HUES64 (cell line): ENCODE results near the gene MPHOSPH9.
"Not testable (repeated sequence)": the region's sequence is repeated elsewhere in the genome, so short reads cannot be mapped to it uniquely, and the experiment has no call there.

Experiments used
- H3K27ac ChIP-seq: 2 replicates; pipeline ENCODE4 v1.7.0; 2013; ENCODE audit warnings: low read depth, low read length, inconsistent platforms
- H3K27me3 ChIP-seq: 2 replicates; pipeline ENCODE4 v1.6.1; 2013; ENCODE audit warnings: mild to moderate bottlenecking, low read length; ENCODE audit not compliant: insufficient read depth
- H3K36me3 ChIP-seq: 2 replicates; pipeline ENCODE4 v1.6.1; 2013; ENCODE audit warnings: mild to moderate bottlenecking, low read length; ENCODE audit not compliant: insufficient read depth
- H3K4me1 ChIP-seq: 2 replicates; pipeline ENCODE4 v1.6.1; 2013; ENCODE audit warnings: mild to moderate bottlenecking, low read length, moderate library complexity; ENCODE audit not compliant: insufficient read depth
- H3K4me3 ChIP-seq: 2 replicates; pipeline ENCODE4 v1.5.1; 2013; ENCODE audit warnings: mild to moderate bottlenecking, low read length, moderate library complexity
- H3K9ac ChIP-seq: 2 replicates; pipeline ENCODE4 v1.6.1; 2013; ENCODE audit warnings: mild to moderate bottlenecking, low read depth, low read length
- H3K9me3 ChIP-seq: 2 replicates; pipeline ENCODE4 v1.6.1; 2013; ENCODE audit warnings: low read depth, low read length; ENCODE audit not compliant: insufficient read depth
- WGBS: fragments of 150-250, 120-280 bp; methylation state at CpG from one replicate; pipeline ENCODE4 v1.1.7; 2013; ENCODE audit warnings: missing lambda C conversion rate; 5-methylcytosine and 5-hydroxymethylcytosine counted together

MPHOSPH9 gene

DNA sequence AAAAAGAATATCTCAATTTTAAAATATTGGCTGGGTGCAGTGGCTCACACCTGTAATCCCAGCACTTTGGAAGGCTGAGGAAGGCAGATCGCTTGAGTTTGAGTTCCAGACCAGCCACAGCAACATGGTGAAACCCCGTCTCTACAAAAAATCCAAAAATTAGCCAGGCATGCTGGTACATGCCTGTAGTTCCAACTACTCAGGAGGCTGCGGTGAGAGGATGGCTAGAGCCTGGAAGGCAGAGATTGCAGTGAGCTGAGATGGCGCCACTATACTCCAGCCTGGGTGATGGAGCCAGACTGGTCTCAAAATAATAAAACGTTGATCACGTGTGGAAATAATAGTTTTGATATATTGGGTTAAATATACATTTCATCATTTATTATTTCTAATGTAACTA, 6.0 kb upstream of the MPHOSPH9 start:
- Histone ChIP-seq H3K27me3 (no peaks in the 10 kb centered on the region), H3K36me3 (peaks cover 24% of the 10 kb centered on the region), H3K27ac (no peak overlapping the region), H3K9ac (no peak overlapping the region), H3K4me1 (peaks cover 2% of the 10 kb centered on the region; the same call in 1 of the 2 replicates), H3K4me3 (no peak overlapping the region), H3K9me3 (no peaks in the 10 kb centered on the region)
- 95% methylated on average over 4 of the region's 6 CpGs for WGBS

DNA sequence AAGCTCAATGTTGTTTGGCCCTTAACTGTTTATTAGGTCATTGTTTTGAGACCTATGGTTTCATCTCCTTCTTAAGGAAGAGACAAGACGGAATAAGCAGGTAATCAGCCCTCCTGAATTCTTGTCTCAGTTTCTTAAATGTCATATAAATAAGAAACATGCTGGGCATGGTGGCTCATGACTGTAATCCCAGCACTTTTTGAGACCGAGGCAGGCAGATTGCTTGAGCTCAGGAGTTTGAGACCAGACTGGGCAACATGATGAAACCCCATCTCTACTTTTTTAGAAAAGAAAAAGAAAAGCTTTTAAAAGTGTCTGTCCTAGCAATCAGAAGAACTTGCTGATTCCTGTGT, 5.4 kb upstream of the MPHOSPH9 start:
- Histone ChIP-seq H3K36me3 (peaks cover 21% of the 10 kb centered on the region), H3K9ac (no peak overlapping the region), H3K27me3 (no peaks in the 10 kb centered on the region), H3K4me3 (no peak overlapping the region), H3K27ac (no peak overlapping the region), H3K4me1 (peaks cover 3% of the 10 kb centered on the region; the same call in 1 of the 2 replicates), H3K9me3 (no peaks in the 10 kb centered on the region)
- 100% methylated on average over 2 of the region's 2 CpGs for WGBS

DNA sequence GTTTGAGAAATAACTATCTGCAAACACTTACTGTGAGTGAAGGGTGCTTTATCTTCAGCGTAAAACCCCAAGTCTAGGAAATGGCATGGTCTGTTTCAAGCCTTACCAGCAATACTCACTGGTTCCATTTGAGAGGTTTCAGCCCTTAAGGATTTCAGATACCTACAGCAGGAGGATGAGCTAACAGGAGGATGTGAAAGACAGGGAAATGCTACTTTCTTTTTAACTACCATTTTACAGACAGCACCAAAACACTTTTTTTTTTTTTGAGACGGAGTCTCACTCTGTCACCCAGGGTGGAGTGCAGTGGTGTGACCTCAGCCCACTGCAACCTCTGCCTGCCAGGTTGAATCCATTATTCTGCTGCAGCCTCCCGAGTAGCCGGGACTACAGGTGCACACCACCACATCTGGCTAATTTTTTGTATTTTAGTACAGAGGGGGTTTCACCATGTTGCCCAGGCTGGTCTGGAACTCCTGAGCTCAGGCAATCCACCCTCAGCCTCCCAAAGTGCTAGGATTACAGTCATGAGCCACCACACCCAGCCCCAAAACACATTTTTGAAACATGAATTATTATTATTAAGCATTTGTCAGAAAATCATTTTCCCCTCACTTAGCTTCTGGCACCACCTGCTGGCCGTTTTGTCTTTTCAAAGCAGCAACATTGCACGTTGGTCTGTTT, 4.8 kb upstream of the MPHOSPH9 start:
- Histone ChIP-seq H3K9me3 (no peaks in the 10 kb centered on the region), H3K36me3 (peaks cover 18% of the 10 kb centered on the region), H3K27ac (no peak overlapping the region), H3K4me3 (no peak overlapping the region), H3K27me3 (no peaks in the 10 kb centered on the region), H3K9ac (no peak overlapping the region), H3K4me1 (peaks cover 3% of the 10 kb centered on the region; the same call in 1 of the 2 replicates)
- 67% methylated on average over 6 of the region's 6 CpGs for WGBS

GRCh38 chr12:123233505-123234308, 766 bp upstream of the MPHOSPH9 start:
- 12% methylated on average over 42 of the region's 42 CpGs for WGBS
- Histone ChIP-seq H3K36me3 (peaks cover 9% of the 10 kb centered on the region), H3K9ac (peak overlapping the region; percentile 74), H3K4me1 (peaks cover 7% of the 10 kb centered on the region), H3K27ac (peak overlapping the region; percentile 59; the same call in 1 of the 2 replicates), H3K27me3 (no peaks in the 10 kb centered on the region), H3K4me3 (peak overlapping the region; percentile 80), H3K9me3 (no peaks in the 10 kb centered on the region)

- H3K4me3 ChIP-seq: peak overlapping the region; percentile 80
- H3K27me3 ChIP-seq: no peaks in the 10 kb centered on the region
- peaks cover 16% of the 10 kb centered on the region for H3K36me3 ChIP-seq
- H3K4me1 ChIP-seq: peaks cover 7% of the 10 kb centered on the region
- under 1% methylated on average over 15 of the region's 15 CpGs for WGBS
- peak overlapping the region; percentile 81 for H3K27ac ChIP-seq
- peak overlapping the region; percentile 90 for H3K9ac ChIP-seq
- no peaks in the 10 kb centered on the region for H3K9me3 ChIP-seq
Measured at GRCh38 chr12:123232472-123232806, 502 bp downstream of the MPHOSPH9 start.

DNA sequence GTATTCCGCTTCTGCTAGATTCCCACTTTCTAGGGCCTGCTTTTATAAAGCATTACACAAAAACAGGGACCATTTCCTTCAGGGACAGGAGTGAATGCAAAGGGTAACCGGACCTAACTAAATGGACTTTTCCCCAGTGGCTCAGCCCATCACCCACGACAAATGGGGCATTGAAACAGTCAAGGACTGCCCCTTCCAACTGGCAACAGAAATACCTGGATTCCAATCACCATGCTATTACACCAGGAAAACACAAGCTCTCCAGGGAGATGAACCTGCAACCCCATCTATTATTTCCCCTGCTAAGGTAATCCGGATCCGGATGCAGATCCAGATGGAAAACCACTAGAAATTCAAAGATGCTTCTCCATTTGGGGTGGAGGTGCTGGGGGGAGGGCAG, 1.0 kb downstream of the MPHOSPH9 start:
- Histone ChIP-seq H3K36me3 (peaks cover 21% of the 10 kb centered on the region), H3K27me3 (no peaks in the 10 kb centered on the region), H3K9ac (peak overlapping the region; percentile 90), H3K4me1 (peaks cover 7% of the 10 kb centered on the region), H3K4me3 (peak overlapping the region; percentile 80), H3K9me3 (no peaks in the 10 kb centered on the region), H3K27ac (no peak overlapping the region)
- 40% methylated on average over 5 of the region's 5 CpGs for WGBS

DNA sequence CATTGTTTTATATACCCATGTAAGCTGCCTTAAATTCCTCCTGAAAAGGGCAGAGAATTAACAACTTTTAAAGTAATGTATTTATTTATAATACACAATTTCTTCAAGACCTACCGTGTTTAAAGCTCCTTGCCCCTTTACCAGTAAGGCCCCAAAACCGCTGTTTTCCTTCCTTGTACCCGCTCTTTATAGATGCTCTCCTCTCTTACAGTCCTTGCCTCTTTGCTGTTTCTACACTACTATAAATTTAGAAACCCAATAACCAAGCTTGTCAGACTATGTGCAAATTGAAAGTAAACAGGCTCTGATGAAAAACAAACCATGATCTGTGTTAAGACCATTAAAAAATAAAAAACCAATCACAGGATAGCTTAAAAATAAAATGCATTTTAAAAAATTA, 3.9 kb downstream of the MPHOSPH9 start:
- H3K27ac ChIP-seq: no peak overlapping the region
- H3K4me3 ChIP-seq: no peak overlapping the region
- no peak overlapping the region for H3K9ac ChIP-seq
- no peaks in the 10 kb centered on the region for H3K9me3 ChIP-seq
- WGBS: 93% methylated on average over 3 of the region's 3 CpGs
- no peaks in the 10 kb centered on the region for H3K27me3 ChIP-seq
- peaks cover 39% of the 10 kb centered on the region for H3K36me3 ChIP-seq
- H3K4me1 ChIP-seq: peaks cover 5% of the 10 kb centered on the region

GRCh38 chr12:123227581-123228258, 5.2 kb downstream of the MPHOSPH9 start:
- Histone ChIP-seq H3K27me3 (no peaks in the 10 kb centered on the region), H3K36me3 (peaks cover 49% of the 10 kb centered on the region), H3K4me1 (peaks cover 4% of the 10 kb centered on the region; the same call in 1 of the 2 replicates), H3K9me3 (no peaks in the 10 kb centered on the region), H3K4me3 (no peak overlapping the region), H3K9ac (no peak overlapping the region), H3K27ac (no peak overlapping the region)
- WGBS: 79% methylated on average over 5 of the region's 5 CpGs

DNA sequence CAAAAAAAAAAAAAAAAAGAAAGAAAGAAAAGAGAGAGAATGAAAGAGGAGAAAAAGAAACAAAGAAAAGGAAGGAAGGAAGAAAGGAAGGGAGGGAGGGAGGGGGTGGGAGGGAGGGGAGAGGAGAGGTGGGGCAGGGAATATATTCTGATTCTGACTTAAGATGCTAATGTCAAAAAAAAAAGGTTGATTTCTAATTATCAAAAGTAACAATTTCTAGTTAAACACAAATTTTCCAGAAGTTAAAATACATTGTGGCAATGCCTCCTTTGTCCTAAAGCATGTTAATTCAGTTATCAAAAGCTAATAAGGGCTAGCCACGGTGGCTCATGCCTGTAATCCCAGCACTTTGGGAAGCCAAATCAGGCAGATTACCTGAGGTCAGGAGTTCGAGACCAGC, 7.5 kb downstream of the MPHOSPH9 start:
- no peaks in the 10 kb centered on the region for H3K27me3 ChIP-seq
- H3K36me3 ChIP-seq: peaks cover 69% of the 10 kb centered on the region
- no peaks in the 10 kb centered on the region for H3K9me3 ChIP-seq
- H3K9ac ChIP-seq: no peak overlapping the region
- no peaks in the 10 kb centered on the region for H3K4me1 ChIP-seq
- no peak overlapping the region for H3K4me3 ChIP-seq
- no peak overlapping the region for H3K27ac ChIP-seq
- WGBS: 93% methylated on average over 2 of the region's 2 CpGs

DNA sequence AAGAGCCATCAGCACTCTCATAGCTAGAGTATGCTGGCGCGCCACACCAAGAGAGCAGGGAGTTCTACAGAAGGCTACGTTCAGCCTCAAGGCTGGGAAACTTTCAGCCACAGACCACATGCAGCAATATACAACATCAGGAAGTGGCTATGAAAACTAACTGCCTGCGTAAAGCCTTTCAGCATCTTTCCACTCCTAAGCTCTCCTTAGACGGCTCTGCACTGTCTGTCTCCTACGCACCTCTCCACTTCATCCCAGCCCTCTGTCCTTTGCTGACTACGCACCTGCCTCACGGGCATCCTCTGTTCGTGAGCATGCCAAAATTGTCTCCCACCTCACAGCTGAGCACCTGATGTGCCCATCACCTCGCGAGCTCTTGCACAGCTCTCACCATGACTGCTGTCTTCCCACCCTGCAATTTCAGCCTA, 9.7 kb downstream of the MPHOSPH9 start:
- WGBS: 97% methylated on average over 11 of the region's 11 CpGs
- no peak overlapping the region for H3K27ac ChIP-seq
- peaks cover 84% of the 10 kb centered on the region for H3K36me3 ChIP-seq
- H3K4me3 ChIP-seq: no peak overlapping the region
- no peaks in the 10 kb centered on the region for H3K27me3 ChIP-seq
- no peaks in the 10 kb centered on the region for H3K4me1 ChIP-seq
- H3K9me3 ChIP-seq: no peaks in the 10 kb centered on the region
- H3K9ac ChIP-seq: no peak overlapping the region

DNA sequence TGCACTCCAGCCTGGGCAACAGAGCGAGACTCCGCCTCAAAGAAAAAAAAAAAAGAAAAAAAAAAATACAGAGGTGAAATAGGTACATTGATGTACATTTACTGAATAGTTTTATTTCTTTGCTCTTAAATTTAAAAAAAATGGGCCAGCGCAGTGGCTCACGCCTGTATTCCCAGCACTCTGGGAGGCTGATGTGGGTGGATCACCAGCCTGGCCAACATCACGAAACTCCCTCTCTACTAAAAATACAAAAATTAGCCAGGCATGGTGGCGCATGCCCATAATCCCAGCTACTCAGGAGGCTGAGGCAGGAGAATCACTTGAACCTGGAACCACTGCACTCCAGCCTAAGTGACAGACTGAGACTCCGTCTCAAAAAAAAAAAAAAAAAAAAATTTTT, 25.1 kb downstream of the MPHOSPH9 start:
- H3K4me1 ChIP-seq, H3K27ac ChIP-seq, H3K27me3 ChIP-seq, H3K9ac ChIP-seq, H3K4me3 ChIP-seq, H3K9me3 ChIP-seq: not testable (repeated sequence)
- peaks cover 66% of the 10 kb centered on the region for H3K36me3 ChIP-seq
- WGBS: 95% methylated on average over 6 of the region's 7 CpGs
